Prostate gland (tissue), 2 donors: ENCODE results near the gene KCNK16.

Source experiments
- CTCF ChIP-seq, 4 experiments: fragments of 200-600 bp in 2 of 4; fragments of 450-650 bp in 2 of 4; sonication (generic) in 2 of 4; IDR thresholded peaks; 1 replicate in 3 of 4; 2 replicates in 1 of 4; pipeline ENCODE4 v1.5.1; 2016 to 2019; ENCODE audit warnings: antibody characterized with exemption in 4 of 4, mild to moderate bottlenecking in 2 of 4, moderate library complexity in 2 of 4
- POLR2A ChIP-seq: fragments of 450-650 bp; IDR thresholded peaks from one replicate; pipeline ENCODE4 v1.6.1; 2016; ENCODE audit warnings: antibody characterized with exemption, mild to moderate bottlenecking
- POLR2AphosphoS5 ChIP-seq: sonication (generic); formaldehyde crosslinking; IDR thresholded peaks from one replicate; pipeline ENCODE4 v1.6.1; 2017; ENCODE audit warnings: antibody characterized with exemption

- TF ChIP-seq POLR2A (no peak), CTCF (IDR thresholded peaks at IDR 0.05) (no peak), POLR2AphosphoS5 (no peak)
These were observed 741 bp downstream of the KCNK16 start for GRCh38 chr6:39321761-39322160.
